Measurements from ENCODE around the gene TFCP2L1.

DNA sequence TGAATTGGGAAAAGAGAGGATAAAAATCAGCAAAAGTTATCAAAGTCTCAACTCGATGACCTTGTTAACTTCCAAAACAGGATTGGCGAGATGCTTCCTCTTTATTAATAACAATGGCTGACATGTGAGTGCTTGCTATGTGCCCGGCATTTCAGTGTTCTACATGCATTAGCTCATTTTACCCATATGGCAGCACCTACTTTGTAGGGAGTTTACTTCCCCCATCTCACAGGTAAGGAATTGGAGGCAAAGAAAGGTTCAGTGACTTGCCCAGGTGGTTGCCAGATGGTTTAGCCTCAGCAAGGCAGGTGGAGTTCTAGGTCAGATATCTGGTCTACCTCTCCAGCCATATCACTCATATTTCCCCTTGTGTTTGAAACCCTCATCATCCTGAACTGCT, 12.4 kb downstream of the TFCP2L1 start:
- TF ChIP-seq GATA2 (IDR thresholded peaks at IDR 0.05; ENCODE audit: low read depth, low read length), result no peak
- TF ChIP-seq GATA3 (IDR thresholded peaks at IDR 0.05; ENCODE audit: low read depth, low read length), result no peak
